RPMI7951 (cell line): ENCODE measurements around the gene NBEAL2. TPM values are rescaled to one million over a fixed set of nuclear protein-coding genes. Genes with fewer than 3 reads are reported as not detected.

Source experiments
- DNase-seq: peaks from one replicate; pipeline ENCODE4 v3.0.0-alpha.2; 2012; ENCODE audit warnings: low read depth
- total RNA-seq: library from RNA; depleted of rRNA; stranded (reverse); fragments of >200 nt; shearing (Covaris generic); gene quantifications from 2 replicates; pipeline ENCODE4 v1.2.3, GENCODE V29; 2014

NBEAL2 gene
- total RNA-seq, 1 experiment from 2014 or later: 4.1 TPM

DNA sequence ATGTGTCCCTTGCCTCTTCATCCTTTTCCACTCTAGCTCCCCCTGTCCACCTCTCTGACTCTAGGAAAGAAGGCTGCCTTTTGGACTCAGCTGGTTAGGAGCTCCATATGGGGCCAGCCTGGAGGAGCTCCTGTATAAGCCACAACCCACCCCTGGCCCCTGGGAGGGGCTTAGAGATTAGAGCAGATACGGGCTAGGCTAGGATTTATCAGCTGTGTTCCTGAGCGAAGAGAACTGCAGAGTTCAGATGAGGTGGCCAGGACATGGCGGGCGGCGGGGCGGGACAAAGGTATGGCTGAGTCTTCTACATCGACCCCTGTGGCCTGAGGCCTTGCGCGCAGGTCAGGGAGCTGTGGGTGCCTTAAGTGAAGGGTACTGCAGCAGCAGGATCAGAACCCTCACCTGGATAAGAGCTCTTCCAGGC is 7.9 kb downstream of the NBEAL2 start:
- DNase-seq: no peak

DNA sequence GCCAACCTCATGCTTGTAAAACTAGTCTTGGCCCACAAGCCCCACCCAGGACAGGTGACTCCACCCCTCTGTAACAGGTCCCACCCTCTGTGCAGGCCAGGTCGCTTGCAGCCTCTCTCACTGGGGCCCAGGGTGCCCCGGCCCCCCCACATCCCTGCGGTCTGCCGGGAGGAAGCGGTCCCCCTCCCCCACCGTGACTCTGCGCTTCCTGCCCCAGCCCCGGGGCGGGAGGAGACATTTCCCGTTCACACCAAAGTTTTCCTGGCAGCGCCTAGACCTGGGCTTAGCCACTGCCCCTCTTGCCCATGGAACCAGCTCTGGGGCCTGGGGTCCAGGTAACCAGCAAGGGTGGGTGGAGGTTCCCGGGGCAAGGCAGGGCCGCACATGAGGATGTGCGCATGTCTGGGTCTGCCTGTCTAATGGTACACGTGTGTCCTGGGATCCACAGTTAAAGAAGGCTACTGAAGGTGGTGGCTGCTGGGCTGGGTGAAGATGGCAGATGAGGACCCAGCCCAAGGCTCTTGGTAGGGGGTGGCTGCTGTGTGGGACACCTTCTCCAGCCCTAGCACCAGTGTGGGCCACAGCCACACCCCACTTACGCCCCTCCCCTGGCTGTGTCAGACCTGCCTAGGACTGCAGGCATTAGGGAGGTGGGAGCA is 8.4 kb downstream of the NBEAL2 start:
- DNase-seq: peak; percentile 40

DNA sequence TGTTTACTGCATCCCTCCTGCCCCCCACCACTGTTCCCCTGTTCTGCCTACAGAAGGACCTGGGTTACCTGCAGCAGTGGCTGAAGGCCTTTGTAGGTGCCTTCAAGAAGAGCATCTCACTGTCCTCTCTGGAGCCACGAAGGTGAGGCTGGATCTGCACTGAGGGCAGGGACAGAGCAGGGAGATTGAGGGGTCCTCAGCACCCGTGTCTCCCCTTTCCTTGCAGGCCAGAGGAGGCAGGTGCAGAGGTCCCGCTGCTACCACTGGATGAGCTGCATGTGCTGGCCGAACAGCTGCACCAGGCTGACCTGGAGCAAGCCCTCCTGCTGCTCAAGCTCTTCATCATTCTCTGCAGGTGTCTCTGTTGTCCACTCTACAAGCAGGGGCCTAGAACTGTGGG is 9.2 kb downstream of the NBEAL2 start:
- DNase-seq: no peak

DNA sequence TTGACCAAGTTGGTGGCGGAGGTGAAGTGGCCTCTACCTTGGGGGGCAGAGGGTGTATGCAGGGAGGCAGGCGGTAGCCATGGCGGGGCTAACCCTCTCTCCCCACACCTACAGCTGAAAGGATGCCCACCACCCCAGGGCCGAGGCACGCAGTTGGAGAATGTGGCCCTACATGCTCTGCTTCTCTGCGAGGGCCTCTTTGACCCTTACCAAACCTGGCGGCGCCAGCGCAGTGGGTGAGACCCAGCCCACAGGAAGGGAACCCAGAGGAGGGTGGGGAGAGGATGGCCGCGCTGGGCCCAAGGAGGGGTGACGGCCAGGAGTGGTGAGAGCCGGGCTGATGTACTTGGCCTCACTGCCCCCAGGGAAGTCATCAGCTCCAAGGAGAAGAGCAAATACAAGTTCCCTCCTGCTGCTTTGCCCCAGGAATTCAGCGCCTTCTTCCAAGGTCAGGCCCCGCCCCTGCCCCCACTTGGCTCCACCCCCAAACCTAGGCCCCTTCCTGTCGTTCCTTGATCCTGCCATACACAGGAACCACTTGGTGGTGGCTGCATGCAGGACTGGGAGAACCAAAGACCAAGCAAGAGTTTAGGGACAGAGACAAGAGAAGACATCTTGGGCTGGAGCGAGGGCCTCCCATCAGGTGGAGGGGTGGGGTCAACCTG is 9.8 kb downstream of the NBEAL2 start:
- no peak for DNase-seq

DNA sequence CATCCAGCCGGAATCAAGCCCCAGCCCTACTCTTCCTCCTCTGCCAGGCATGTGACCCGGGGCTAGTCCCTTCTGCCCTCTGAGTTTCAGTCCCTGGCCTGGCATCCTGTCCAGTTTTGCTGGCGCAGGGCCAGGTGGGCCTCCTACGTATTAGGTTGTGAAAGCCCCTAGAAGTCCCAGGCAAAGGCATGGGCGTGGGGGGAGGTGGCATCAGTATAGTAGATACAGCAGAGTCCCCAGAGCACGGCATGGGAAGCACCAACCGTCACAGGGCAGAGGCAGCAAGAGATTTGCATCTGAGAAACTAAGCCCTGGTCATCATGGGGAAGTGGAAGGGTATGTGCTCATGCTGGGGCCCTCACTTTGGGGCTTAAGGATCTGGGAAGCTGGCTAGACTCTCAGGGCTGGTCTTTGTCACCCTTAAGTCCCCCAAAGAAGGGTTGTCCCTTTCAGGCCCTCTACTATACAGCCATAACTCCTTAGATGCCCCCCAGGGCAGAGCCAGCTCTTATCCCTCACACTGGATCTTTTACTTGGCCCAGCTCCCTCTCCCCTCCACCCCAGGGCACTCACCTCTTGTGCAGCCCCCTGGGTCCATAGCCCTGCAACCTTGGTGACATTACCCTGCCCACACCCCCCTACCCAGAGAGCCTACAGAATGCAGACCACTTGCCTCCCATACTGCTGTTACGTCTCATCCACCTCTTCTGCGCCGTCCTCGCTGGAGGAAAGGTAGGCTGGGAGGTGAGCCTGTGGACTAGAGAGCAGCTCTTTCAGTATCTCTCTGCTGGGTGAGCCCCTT is 11.3 kb downstream of the NBEAL2 start:
- no peak for DNase-seq

DNA sequence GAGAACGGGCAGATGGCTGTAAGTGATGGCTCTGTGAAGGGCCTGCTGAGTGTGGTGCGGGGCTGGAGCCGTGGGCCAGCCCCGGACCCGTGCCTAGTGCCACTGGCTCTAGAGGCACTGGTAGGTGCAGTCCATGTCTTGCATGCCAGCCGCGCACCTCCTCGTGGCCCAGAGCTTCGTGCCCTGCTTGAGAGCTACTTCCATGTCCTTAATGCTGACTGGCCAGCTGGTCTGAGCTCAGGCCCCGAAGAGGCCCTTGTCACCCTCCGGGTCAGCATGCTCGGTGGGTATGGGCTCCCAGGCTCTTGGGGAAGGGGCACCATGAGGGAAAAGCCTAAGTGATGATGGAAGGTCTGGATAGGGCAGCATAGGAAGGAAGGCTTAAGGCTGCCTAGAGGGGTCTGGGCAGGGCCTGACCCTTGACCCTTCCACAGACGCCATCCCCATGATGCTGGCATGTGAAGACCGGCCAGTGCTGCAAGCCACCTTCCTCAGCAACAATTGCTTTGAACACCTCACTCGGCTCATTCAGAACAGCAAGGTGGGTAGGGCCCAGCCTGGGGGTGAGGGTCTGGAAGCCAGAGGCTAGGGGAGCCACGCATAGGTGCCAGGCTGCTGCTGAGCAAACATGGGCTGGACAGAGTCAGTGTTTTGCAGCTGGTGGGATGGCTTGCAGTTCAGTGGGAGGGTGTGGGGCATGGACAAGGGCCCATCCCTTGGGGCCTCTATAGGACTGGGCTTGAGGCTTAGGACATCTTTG is 12.1 kb downstream of the NBEAL2 start:
- no peak for DNase-seq

DNA sequence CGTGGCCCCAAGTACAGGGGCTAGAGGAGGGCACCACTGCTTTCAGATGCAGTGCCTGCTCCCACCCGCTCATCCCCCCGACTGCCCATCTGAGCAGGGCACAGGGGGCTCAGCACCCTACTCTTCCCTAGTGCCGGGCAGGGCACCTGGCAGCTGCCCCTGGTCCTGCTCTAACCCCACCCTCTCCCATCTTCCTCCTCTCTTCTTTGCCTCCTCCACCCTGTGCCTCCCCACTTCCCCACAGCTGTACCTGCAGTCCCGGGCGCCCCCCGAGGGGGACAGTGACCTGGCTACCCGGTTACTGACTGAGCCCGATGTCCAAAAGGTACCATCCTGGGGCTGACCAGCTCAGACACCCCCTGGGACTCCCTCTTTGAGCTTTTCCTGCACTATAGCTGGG is 12.8 kb downstream of the NBEAL2 start:
- no peak for DNase-seq

DNA sequence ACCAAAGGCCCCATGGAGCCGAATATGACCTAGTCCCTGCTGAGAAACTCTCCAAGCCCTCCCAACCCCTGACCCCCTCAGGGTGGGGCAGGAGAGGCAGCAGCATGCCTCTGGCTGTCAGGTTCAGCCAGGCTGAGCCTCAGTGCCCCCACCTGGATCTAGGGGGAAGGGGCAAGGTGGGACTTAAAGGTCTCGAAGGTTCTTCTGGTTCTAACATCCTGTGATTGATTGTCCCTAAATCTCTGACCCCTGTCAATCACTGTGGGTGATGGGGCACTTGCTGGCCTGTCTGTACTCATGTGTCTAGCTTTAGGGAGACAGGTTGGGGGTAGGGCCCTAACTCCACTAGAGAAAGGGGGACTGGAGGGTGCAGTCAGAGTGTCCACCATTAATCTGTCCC is 13.8 kb downstream of the NBEAL2 start:
- no peak for DNase-seq

DNA sequence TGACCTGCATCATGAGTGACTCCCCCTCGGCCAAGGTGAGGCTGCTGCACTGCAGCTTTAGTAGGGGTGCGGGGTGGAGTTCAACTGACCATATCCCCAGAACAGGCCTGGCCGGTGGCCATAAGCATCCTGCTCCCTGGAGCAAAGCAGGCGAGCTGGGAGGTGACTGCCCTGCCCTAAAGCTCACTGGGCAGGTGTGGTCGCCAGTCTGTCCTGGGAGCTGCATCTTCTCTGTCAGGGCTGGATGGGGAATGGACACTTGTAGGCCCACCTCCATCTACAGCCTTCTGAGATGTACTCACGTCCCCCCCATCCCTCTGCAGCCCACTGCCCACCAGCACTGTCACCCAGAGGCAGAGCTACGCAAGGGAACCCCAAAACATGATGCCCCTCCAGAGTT is 14.5 kb downstream of the NBEAL2 start:
- DNase-seq: no peak

DNA sequence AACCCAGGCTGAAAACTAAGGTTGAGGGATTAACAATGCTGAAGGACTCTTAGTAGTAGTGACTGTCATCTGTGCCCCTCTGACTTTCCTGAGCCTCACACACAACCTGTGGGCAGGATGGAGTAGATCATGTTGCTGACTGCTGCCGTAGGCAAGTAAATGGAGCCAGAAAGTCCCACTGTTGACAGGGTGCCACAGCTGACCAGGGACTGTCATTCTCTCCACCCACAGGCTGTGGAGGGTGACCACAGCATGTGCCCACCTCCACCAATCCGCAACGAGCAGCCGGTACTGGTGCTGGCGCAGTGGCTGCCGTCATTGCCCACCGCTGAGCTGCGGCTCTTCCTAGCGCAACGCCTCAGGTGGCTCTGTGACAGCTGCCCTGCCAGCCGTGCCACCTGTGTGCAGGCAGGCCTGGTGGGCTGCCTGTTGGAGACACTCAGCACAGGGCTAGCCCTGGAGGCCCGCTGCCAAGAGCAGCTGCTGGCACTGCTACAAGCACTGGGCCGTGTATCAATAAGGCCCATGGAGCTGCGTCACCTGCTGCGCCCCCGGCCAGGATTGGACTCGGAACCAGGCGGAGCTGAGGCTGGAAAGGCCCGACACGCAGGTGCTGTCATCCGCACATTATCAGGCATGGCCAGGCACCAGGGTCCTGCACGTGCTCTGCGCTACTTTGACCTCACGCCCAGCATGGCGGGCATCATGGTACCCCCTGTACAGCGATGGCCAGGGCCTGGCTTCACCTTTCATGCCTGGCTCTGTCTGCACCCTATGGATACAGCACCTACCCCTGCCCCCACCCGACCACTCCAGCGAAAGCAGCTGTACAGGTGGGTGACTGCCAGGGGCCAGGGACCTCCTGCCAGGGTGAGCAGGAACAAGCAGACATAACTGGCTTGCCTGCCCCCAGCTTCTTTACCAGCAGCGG is 15.6 kb downstream of the NBEAL2 start:
- no peak for DNase-seq

DNA sequence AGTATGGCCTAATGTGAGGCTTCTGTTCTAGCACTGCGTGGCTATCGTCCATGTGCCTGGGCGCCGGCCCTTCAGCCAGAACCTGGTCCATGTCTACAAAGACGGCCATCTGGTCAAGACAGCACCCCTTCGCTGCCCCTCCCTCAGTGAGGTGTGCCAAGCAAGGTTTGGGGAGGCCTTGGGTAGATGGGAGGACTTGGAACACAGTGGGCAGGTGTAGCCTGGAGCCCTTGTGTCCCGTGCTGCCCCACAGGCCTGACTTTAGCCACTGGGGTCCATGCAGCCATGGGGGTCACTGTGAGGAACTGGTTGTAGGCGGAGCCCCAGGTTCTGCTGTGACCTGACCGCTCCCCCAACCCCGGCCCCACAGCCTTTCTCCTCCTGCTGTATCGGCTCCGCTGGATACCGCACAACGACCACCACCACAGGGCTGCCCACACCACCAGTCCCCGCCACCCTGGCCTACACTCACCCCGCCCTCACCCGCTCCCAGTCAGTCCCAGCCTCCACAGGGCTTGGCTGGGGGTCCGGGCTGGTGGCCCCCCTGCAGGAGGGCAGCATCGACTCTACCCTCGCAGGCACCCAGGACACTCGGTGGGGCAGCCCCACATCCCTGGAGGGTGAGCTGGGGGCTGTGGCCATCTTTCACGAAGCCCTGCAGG is 16.6 kb downstream of the NBEAL2 start:
- no peak for DNase-seq

DNA sequence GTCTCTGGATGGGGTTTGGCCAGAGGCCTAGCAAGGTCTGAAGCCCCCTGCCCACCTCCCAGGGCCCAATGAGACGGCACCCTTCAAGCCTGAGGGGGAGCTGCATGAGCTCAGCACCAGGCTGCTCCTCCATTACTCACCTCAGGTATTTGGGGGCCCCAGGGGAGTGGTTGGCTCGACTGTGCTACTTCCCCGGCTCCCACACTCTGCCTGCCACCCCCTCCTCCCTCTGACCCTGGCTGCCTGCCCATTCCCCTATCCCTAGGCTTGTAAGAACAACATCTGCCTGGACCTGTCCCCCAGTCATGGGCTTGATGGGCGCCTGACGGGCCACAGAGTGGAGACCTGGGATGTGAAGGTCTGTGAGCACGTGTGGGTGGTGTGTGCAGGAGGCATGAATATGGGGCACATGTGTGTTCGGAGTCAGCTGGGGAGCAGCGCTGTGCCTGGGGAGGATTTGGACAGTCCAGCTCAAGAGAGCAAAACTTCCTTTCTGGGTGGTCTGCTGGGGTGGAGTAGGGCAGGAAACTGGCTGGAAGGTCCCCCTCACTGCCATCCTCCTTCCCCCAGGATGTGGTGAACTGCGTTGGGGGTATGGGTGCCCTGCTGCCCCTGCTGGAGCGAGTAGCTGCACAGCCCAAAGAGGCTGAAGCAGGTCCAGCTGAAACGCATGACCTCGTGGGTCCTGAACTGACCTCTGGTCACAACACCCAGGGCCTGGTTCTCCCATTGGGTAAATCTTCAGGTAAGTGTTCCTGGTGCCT is 17.4 kb downstream of the NBEAL2 start:
- DNase-seq: no peak

DNA sequence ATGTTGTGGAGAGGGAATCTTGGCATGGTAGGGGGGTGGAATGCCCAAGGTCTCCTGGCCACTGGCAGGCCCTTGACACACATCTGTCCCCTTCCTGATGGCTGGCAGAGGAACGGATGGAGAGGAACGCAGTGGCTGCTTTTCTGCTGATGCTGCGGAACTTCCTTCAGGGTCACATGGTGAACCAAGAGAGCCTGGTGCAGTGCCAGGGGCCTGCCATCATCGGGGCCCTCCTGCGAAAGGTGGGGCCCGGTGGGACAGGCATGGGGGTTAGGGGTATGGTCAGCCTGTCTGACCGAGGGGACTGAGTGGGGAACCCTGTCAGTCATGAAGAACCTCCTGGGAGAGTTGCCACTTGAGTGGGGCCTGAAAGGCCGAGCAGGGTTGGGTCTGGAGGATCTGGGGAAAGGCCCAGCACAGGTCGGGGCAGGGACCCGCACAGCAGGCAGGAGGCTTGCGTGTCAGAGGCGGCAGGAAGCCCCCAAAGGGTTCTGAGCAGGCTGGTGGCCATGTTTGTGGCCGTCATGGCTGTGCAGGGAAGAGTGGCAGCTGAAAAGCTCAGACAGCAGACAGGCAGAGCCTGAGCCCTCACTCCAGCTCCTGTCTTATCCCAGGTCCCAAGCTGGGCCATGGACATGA is 18.1 kb downstream of the NBEAL2 start:
- DNase-seq: no peak

DNA sequence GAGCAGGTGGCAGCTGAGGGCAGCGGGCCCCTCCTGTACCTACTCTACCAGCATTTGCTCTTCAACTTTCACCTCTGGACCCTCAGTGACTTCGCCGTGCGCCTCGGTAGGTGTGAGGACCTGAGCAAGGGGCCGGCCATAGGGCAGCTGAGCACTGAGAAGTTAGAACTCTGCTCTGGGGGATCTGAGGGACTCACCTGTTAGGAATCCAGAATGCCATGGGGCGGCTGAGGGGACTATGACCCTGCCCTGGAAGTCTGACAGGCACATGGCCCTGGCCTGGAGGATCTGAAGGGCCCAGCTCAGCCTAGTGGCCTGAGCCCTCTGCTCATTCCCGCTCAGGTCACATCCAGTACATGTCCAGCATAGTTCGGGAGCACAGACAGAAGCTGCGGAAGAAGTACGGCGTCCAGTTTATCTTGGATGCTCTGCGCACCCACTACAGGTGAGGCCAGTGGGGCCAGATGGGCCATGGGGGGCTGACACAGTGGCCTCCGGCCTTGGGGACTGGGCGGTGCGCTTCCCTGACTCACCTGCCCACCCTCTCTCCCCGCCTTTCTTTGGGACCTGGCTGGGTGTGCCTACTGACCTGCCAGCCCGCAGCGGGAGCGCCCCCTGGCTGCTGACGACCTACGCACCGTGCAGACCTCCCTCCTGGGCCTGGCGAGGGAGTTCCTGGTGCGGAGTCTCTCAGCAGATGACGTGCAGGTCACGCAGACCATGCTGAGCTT is 18.8 kb downstream of the NBEAL2 start:
- peak; percentile 19 for DNase-seq

DNA sequence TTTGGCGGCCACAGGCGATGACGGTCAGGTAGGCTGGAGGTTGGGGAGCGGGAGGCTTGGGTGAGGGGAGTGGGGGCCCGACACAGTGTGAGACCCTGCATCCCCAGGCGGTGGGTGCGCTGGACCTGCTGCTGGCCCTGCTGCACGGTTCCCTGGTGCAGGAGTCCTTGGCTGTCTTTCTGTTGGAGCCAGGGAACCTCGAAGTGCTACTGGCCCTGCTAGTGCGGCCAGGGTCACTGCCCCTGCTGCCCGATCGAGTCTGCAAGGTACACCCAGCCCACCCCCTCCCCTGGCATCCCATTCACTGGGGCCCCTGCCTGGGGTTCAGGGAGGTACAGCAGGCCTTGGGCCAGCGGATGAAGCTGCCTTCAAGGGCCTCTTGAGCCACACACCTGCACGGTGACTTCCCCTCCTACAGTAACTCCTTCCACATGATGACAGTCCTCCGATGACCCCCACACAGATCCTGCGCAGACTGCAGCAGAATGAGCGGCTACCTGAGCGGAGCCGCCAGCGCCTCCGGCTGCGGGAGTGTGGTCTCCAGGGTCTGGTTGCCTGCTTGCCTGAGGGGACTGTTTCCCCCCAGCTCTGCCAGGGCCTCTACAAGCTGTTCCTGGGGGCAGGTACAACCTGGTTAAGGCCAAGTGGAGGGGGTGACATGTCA is 19.5 kb downstream of the NBEAL2 start:
- no peak for DNase-seq

DNA sequence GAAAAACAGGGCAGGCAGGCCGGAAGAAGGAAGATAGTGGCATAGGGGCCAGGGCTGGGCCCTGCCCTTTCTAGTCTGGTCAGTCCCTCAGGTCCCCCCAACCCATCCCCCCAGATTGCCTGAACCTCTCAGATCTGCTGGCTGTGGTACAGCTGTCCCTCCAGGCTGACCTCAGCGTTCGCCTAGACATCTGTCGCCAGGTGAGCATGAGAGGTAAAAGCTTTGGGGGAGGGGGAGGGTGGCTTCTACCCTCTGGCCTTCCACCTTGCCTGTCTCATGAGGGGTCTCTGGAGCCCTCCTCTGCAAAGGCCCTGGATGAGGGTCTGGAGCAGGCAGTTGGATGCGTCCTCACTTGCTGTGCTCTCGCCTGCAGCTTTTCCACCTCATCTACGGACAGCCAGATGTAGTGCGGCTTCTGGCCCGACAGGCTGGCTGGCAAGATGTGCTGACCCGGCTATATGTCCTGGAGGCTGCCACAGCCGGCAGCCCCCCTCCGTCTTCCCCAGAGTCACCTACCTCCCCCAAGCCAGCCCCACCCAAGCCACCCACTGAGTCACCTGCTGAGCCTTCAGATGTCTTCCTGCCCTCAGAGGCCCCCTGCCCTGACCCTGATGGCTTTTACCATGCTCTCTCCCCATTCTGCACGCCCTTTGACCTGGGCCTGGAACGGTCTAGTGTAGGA is 20.2 kb downstream of the NBEAL2 start:
- DNase-seq: no peak

DNA sequence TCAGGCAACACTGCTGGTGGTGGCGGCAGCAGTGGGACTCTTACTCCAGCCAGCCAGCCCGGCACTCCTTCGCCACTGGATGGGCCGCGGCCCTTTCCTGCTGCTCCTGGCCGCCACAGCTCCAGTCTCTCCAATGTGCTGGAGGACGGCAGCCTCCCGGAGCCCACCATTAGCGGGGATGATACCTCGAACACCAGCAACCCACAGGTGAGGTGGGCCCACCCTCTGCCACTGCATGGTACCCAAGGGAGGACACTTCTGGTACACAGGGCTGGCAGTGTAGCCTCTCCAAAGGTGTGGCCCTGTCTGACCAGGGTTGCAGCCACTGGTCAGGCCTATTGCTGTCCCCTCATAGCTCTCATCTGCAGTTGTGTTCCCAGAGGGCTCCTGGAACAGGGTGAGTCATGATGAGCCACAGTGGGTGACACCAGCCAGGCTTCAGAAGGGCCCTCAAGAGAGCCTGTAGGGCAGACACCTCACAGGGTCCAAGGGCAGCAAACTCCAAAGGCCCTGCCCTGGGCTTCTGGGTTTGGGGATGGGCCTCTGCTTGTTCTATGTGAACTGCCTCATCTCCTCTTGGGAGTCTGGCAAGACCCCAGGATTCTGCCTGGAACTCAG is 20.8 kb downstream of the NBEAL2 start:
- DNase-seq: peak; percentile 71
